GM18519 (cell line): ENCODE results near the gene SEC14L6.
"Not testable (repeated sequence)": the region's sequence is repeated elsewhere in the genome, so short reads cannot be mapped to it uniquely, and the experiment has no call there.

ENCODE experiments used
- ATAC-seq: cut with Tn5 transposase; IDR thresholded peaks from one replicate; pipeline ENCODE4 v1.9.1; 2021; ENCODE audit warnings: mild to moderate bottlenecking, moderate library complexity; ENCODE audit not compliant: unreplicated experiment, low FRiP score

The SEC14L6 gene

DNA sequence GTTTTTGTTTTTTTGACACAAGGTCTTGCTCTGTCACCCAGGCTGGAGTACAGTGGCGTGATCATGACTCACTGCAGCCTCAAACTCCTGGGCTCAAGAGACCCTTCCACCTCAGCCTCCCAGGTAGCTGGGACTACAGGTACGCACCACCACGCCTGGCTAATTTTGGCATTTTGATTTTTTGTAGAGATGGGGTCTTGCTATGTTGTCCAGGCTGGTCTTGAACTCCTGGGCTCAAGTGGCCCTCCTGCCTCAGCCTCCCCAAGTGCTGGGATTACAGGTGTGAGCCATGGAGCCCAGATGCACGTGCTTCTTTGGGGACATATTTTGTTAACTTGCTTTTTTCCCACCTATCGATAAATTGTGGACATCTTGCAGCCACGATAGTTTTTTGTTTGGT, 20.7 kb upstream of the SEC14L6 start:
- not testable (repeated sequence) for ATAC-seq

DNA sequence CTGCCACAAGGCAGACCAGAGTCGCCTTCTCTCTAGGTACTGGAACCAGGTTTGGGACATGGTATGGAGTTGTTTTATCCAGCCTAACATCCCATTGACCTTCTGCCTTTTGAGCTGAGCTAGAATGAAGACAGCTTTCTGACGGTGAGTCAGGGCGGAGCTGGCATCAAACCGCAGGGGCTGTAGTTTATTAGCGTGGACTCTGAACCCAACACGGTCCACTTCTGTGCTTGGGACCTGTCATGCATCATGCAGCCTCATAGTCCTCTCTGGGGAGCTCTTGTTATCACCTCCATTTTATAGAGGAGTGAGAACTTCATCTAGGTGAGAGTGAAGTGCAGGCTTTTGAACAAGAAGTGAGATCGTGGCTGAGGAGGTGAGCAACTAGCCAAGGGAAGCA, 19.6 kb upstream of the SEC14L6 start:
- no peak for ATAC-seq

DNA sequence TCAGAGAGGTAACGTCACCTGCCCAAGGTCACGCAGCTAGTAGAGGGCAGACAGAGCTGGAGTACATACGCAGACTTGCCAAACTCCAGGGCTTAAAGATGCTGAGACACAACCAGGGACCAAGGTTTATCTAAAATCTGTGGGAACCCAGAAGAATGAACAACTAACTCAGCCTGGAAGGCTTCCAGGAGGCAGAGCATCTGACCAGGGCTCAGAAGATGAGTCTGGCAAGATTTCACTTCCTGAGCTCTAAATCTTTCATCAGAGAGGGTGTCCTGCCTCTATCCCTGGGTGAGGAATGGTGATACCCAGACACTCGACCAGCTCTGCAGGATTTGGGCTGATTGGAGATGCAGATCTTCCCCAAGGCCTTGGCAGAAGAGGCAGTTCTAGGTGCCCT, 18.8 kb upstream of the SEC14L6 start:
- ATAC-seq: no peak

DNA sequence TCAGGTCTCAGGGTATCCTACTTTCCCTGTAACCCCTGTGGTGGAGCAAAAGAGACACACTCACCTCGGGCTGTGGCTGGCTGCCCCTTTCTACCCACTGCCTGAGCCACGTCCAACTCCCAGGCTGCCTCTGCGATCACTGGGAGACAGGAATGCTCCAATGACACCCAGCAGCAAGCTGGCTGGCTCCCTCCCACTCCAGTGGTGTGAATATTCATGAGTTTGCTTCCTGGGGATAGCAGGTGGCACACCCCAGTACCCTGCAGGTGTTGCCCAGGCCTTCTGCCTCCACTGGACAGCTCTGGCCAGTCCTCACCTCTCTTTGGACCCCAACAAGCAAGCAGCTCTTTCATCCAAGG, 18.2 kb upstream of the SEC14L6 start:
- ATAC-seq: no peak

DNA sequence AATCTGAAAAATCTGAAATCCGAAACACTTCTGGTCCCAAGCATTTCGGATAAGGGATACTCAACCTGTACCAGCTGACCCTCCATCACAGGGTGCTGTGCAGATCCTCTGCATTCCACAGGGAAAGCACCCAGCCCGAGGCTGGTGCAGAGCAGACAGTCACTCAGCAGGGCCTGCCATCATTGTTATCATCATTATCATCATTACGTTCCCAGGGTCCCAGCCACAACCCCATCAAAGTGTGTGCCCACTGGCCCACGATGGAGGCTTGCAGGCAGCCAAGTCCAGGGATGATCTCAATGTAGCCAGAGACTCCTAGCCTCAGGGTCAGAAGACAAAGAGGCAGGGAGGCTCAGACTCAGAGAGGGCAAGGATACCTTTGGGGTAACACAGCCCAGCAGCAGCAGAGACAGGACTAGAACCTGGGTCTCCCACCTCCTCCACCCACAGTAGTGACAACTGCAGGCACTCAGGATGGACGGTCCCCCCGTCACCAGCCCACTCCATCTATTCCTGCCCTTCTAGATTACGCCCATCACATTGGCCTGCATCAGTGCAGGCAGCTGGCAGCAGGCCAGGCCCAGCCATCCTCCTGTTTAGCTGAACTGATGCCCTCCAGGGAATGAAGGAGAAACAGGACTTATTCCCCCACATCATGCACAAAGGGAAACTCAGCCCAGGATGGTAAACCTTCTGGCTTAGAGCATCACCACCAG, 17.7 kb upstream of the SEC14L6 start:
- ATAC-seq: no peak

DNA sequence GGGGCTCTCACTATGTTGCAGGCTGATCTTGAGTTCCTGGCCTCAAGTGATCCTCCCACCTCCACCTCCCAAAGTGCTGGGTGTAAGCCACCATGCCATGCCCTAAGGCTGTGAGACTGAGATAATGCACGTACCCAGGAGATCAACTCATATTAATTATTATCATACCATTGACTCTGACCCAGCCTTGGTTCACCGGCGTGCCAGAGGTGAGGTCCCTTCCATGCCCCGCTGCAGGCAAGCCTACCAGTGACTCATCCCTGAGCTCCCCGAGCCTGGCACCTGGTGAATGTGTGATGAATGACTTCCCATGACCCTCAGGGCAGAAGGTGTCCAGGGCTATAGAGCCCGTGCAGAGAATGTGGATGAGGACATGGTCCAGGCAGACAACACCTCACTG, 15.8 kb upstream of the SEC14L6 start:
- no peak for ATAC-seq

DNA sequence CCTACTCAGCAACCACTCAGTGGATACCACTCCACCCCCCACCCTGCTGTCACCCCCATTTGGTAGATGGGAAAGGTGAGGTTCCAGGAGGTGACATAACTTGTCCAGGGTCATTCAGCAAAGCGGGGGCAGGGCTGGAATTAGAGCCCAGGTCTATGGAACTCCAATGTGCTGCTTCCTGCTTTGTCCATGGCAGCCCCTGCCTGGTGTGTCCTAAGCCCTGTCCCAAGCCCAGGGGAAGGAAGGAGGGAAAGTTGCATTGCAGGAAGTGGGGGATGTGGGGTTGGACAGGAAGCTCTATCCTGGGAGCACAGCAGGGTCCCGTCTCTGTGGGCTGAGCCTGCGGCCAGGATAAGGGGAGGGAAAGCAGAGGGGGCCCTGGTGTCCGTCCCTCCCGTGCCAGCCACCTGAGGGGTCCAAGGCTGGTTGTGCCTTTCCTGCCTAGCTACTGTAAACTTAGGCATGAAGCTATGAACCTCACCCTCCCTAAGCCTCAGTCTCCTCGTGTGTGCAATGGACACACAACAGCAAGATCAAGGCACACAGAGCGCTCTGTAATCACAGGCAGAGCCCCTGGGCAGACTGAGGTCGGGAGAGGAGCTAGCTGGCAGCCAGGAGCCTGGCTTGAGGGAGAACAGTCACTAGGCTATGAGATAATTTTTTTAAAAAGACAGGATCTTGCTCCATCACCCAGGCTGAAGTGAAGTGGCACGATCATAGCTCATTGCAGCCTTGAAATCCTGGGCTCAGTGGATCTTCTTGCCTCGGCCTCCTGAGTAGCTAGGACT, 15.1 kb upstream of the SEC14L6 start:
- ATAC-seq: no peak

DNA sequence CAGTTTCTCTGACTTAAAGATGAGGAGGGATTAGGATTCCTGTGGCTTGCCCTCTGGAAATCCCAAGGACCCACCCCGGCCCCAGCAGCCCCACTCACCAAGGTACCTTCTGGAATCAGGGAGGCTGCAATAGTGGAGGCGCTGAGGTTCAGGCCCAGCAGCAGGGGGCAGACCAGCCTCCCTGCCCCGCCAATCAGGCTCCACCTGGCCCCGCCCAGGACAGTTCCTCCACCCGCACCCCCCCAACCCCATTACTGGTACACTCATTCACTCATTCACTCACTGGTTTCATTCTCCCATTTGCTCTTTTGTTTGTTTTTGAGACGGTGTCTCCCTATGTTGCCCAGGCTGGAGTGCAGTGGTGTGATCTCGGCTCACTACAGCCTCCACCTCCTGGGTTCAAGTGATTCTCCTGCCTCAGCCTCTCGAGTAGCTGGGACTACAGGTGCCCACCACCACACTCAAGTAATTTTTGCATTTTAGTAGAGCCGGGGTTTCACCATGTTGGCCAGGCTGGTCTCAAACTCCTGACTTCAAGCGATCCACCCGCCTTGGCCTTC, 14.2 kb upstream of the SEC14L6 start:
- not testable (repeated sequence) for ATAC-seq

DNA sequence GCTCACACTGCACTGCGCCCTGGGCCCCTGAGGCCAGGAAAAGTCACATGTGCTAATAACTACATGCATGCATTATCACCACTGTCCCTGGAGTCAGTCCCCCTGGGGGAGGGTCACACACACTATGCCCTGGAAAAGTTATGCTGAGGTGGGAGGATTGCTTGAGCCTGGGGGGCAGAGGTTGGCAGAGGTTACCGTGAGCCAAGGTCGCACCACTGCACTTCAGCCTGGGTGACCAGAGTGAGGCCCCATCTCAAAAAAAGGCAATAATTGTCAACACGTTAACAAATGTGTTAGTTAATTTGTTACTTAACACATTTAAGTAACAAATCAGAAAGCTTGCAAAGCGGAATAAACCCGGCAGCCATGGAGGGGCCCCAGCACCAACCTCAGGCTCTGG, 13.3 kb upstream of the SEC14L6 start:
- no peak for ATAC-seq

DNA sequence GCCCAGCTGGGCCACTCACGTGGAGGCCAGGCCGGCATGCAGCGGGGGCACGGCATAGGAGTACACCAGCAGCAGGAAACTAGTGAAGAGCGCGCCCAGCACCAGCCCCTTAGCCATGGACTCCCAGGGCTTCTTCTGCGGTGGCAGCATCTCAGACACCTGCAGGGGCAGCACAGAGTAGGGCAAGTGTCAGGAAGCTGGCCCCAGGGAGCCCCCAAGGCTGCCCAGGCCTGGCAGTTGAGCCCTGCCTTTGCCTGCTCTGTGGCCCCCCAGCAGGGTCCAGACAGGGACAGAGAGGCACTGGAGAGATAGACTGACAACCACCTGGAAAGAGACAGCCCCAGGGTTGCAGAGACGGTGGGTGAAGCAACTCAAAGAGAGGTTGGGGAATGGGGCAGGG, 10.7 kb upstream of the SEC14L6 start:
- no peak for ATAC-seq

DNA sequence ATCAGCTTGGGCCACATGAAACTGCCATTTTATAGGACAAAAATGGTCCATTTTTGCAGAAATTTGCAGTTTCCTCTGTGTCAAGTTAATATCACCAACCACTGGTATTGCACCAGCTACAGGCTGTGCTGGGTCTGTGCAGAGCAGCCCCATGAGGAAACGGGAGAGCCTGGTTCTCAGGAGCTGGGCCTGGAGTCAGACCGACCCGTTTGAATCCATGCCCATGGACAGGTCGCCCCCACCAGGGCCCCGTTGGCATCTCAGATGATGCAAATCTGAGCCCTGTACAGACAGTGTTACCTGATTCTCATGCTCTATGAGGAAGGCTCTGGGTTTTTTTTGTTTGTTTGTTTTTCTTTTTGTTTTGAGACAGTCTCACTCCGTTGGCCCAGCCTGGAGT, 9.8 kb upstream of the SEC14L6 start:
- ATAC-seq: no peak

DNA sequence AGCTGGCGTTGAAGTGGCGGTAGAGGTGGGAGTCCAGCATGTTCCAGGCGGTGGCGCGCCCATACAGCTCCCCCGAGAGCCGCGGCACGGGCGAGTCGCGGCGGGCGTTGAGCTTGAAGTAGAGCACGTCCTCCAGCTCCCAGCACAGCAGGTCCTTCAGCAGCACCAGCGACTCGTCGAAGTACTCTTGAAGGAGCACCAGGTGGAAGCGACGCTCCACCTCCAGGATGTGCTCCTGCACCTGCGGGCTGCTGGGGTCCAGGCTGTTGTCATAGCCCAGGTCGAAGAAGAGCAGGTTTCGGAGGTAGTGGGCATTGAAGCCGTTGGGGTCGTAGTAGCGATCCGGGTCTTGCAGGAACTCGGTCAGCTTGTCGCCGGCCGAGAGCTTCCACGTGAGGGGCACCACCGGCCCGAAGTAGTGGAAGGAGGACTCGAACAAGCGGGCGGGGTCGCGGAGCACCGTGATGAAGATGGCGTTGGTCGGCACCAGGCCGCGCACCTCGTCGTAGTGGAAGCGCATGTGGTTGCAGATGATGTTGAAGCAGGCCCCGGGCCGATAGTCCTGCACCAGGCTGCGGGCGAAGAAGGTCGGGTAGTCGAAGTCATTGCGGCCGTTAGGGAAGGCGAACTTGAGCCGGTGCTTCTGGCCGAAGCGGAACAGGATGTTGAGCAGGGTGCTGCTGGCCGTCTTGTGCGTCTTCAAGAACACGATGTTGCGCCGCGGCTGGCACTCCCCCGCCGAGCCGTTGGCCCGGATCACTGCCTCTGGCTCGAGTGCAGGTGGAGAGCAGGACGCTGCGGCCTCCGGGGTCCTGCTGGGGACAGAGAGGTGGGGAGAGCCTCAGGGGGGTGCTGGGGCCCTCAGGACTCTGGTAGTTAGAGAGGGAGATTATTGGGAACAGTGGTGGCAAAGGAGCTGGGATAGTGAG, 9.0 kb upstream of the SEC14L6 start:
- no peak for ATAC-seq

DNA sequence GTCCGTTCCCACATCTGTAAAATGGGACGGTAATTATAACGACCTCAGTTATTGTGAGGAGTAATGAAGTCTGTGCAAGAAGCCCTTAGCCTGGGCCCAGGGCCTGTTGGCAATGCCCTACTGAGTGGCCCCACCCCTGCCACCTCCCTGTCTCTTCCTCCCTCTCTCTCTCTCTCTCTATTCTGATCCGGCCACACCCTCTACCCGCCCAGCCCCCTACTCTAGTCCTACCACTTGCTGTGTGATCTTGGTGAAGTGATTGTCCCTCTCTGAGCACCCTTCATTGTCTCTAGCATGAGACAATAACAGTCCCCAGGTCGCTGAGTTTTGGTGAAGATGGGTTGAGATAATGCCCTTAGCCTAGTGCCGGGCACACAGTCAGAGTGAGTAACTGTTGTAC, 7.4 kb upstream of the SEC14L6 start:
- no peak for ATAC-seq

DNA sequence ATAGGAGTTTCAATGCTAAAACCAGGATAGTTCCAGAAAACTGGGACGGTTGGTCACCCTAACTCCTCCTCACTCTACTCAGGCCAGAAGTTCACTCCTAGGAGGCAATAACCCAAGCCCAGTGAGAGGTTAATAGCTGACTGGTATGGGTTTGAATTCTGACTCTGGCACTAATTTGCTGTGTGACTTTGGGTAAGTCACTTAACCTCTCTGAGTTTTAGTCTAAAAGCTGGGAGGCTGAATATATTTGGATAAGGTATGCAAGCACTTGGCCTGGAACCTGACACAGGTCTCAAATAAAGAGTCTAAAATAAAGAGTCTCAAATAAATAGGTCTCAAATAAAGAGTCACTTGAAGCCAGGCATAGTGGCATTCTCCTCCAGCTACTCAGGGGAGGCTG, 6.2 kb upstream of the SEC14L6 start:
- ATAC-seq: no peak

DNA sequence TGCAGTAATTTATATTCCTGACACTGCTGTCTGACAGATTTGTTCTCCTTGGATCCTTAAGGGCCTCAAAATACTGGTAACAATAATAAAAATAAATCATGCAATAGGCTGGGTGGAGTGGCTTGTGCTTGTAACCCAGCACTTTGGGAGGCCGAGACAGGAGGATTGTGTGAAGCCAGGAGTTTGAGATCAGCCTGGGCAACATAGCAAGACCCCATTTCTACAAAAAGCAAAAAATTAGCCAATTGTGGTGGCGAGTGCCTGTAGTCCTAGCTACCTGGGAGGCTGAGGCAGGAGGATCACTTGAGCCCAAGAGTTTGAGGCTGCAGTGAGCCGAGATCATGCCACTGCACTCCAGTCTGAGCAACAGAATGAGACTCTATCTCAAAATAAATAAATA, 5.3 kb upstream of the SEC14L6 start:
- ATAC-seq: not testable (repeated sequence)

DNA sequence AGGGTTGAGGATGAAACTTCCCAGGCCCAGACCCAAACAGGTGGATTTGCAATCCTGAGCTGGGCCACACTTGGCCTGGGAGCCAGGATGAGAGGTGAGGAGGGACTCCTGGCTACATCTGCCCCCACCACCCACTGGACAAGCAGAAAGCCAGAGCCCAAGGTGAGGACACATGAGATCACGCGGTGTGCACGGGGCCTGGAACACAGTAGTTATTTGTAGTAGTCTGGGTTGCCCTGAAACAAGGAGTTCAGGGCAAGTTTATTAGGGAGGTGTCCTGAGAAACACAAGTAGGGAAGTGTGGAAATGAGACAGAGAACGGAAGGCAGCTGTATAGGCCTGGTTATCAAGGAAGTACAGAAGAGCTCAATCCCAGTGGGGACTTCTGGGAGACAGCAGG, 647 bp upstream of the SEC14L6 start:
- ATAC-seq: no peak

DNA sequence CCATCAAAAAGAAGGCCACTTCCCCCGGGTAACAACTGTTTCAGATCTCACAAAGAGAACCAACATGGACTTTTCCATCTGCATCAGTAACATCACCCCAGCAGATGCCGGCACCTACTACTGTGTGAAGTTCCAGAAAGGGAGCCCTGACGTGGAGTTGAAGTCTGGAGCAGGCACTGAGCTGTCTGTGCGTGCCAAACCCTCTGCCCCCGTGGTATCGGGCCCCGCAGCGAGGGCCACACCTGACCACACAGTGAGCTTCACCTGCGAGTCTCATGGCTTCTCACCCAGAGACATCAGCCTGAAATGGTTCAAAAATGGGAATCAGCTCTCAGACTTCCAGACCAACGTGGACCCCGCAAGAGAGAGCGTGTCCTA, 3.7 kb downstream of the SEC14L6 start:
- no peak for ATAC-seq

DNA sequence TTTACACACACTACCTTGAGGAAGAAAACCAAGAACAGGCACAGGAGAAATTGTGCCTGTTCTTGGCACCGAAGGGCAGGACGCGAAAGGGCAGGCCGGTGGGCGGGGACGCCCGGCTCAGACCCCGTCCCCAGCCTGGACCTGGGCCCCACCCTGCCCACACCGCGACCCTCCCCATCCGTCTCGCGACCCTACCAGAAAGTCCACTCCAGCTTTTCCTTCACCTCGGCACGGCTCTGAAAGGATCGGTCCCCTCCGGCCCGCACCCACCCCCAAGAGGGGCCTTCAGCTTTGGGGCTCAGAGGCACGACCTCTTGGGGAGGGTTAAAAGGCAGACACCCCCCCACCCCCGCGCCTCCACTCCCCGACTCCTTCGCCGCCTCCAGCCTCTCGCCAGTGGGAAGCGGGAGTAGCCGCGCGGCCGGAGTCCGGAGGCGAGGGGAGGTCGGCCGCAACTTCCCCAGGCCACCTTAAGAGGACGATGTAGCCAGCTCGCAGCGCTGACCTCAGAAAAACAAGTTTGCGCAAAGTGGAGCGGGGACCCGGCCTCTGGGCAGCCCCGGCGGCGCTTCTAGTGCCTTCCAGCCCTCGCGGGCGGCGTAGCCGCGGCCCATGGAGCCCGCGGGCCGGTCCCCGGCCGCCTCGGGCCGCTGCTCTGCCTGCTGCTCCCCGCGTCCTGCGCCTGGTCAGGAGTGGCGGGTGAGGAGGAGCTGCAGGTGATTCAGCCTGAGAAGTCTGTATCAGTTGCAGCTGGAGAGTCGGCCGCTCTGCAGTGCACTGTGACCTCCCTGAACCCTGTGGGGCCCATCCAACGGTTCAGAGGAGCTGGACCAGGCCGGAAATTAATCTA, 4.4 kb downstream of the SEC14L6 start:
- no peak for ATAC-seq

DNA sequence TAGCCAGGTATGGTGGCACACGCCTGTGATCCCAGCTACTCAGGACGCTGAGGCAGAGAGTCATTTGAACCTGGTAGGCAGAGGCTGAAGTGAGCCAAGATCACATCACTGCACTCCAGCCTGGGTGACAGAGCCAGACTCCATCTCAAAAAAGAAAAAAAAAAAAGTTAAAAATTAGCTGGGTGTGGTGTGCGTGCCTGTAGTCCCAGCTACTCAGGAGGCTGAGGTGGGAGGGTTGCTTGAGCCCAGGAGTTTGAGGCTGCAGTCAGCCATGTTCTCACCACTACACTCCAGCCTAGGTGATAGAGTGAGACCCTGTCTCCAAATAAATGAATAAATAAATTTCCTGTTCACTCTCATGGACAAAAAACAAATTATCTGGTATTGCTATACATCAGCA, 5.0 kb downstream of the SEC14L6 start:
- not testable (repeated sequence) for ATAC-seq

DNA sequence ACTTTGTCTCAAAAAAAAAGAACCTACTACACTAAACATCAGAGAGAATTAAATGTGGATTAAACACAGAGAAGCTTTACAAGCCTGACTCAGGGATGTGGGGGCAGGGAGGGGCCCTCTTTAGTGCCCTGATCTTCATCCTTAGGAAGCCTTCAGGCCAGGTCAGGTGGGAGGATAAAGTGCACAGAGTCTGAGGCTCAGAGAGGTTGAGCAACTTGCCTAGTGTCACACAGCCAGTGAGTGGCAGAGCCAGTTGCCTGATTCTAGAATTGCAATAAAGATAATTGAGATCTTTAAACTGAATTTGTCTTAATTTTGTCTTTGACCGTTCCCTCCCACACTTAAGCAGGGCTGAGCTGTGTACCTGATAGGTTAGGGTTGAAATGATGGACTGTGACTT, 7.2 kb downstream of the SEC14L6 start:
- ATAC-seq: no peak
